HL-60 (cell line): ENCODE data around the gene COPE.

Experiments used
- POLR2AphosphoS5 ChIP-seq: IDR thresholded peaks from 2 replicates; pipeline ENCODE4 v1.6.1; 2012; ENCODE audit warnings: low read depth
- SPI1 ChIP-seq: IDR thresholded peaks from 2 replicates; pipeline ENCODE4 v1.6.1; 2012; ENCODE audit warnings: low read depth, mild to moderate bottlenecking, borderline replicate concordance
- TF ChIP-seq, protein P1 (sequence below): IDR thresholded peaks from one replicate; pipeline ENCODE4 v1.5.1; 2011; ENCODE audit warnings: low read length, control low read depth, inconsistent platforms; ENCODE audit not compliant: insufficient read depth
- TF ChIP-seq, protein P2 (sequence below): IDR thresholded peaks from 2 replicates; pipeline ENCODE4 v1.6.1; 2012; ENCODE audit warnings: low read depth; ENCODE audit not compliant: insufficient replicate concordance

DNA sequence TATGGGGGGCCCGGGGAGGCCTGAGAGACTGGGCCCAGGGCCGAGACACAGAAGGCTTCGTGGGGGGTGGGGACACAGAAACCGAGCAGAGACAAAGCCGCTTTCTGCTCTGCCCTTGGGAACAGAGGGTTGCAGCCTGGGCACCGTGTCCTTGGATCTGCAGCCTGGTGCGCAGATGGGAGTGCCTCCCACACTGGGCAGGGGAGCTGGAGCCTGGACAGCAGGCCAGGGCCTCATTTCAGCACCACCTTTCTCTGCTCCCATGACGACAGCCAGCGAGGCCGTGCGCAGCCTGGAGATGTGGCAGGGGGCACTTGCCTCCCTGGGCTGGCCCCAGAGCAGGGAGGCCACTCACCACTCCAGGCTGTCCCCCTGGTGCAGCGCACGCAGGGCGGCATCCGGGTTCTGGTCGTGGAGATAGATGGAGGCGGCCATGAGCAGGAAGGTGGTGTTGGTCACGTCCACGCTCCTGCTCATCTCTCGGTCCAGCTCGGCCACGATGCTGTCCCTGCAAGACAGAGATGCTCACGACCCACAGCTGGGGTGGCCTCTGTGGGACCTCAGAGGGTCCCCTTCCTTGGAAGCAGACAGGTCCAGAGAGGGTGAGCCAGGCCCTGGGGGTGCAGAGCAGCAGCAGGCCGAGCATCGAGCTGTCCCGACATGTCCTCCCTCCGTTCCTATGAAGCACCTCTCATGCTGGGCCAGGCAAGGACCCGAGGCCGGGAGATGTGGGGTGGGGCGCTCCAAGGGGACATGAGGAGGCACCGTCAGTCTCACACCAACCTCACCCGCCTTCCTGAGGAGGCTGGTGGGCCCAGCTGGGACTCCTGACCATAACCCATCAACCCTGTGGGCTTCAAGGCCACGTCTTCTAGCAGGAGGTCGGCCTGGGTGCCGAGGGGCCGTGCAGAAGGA, 12.3 kb downstream of the COPE start:
- TF ChIP-seq, protein P1, sequence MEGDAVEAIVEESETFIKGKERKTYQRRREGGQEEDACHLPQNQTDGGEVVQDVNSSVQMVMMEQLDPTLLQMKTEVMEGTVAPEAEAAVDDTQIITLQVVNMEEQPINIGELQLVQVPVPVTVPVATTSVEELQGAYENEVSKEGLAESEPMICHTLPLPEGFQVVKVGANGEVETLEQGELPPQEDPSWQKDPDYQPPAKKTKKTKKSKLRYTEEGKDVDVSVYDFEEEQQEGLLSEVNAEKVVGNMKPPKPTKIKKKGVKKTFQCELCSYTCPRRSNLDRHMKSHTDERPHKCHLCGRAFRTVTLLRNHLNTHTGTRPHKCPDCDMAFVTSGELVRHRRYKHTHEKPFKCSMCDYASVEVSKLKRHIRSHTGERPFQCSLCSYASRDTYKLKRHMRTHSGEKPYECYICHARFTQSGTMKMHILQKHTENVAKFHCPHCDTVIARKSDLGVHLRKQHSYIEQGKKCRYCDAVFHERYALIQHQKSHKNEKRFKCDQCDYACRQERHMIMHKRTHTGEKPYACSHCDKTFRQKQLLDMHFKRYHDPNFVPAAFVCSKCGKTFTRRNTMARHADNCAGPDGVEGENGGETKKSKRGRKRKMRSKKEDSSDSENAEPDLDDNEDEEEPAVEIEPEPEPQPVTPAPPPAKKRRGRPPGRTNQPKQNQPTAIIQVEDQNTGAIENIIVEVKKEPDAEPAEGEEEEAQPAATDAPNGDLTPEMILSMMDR = no peak
- TF ChIP-seq POLR2AphosphoS5 (no peak; the same call in 1 of the 2 replicates), SPI1 (no peak)
- TF ChIP-seq, protein P2, sequence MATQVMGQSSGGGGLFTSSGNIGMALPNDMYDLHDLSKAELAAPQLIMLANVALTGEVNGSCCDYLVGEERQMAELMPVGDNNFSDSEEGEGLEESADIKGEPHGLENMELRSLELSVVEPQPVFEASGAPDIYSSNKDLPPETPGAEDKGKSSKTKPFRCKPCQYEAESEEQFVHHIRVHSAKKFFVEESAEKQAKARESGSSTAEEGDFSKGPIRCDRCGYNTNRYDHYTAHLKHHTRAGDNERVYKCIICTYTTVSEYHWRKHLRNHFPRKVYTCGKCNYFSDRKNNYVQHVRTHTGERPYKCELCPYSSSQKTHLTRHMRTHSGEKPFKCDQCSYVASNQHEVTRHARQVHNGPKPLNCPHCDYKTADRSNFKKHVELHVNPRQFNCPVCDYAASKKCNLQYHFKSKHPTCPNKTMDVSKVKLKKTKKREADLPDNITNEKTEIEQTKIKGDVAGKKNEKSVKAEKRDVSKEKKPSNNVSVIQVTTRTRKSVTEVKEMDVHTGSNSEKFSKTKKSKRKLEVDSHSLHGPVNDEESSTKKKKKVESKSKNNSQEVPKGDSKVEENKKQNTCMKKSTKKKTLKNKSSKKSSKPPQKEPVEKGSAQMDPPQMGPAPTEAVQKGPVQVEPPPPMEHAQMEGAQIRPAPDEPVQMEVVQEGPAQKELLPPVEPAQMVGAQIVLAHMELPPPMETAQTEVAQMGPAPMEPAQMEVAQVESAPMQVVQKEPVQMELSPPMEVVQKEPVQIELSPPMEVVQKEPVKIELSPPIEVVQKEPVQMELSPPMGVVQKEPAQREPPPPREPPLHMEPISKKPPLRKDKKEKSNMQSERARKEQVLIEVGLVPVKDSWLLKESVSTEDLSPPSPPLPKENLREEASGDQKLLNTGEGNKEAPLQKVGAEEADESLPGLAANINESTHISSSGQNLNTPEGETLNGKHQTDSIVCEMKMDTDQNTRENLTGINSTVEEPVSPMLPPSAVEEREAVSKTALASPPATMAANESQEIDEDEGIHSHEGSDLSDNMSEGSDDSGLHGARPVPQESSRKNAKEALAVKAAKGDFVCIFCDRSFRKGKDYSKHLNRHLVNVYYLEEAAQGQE = no peak
